Measurements from ENCODE around the gene LMTK3.
"Not testable (repeated sequence)": the region's sequence is repeated elsewhere in the genome, so short reads cannot be mapped to it uniquely, and the experiment has no call there.

LMTK3 gene

DNA sequence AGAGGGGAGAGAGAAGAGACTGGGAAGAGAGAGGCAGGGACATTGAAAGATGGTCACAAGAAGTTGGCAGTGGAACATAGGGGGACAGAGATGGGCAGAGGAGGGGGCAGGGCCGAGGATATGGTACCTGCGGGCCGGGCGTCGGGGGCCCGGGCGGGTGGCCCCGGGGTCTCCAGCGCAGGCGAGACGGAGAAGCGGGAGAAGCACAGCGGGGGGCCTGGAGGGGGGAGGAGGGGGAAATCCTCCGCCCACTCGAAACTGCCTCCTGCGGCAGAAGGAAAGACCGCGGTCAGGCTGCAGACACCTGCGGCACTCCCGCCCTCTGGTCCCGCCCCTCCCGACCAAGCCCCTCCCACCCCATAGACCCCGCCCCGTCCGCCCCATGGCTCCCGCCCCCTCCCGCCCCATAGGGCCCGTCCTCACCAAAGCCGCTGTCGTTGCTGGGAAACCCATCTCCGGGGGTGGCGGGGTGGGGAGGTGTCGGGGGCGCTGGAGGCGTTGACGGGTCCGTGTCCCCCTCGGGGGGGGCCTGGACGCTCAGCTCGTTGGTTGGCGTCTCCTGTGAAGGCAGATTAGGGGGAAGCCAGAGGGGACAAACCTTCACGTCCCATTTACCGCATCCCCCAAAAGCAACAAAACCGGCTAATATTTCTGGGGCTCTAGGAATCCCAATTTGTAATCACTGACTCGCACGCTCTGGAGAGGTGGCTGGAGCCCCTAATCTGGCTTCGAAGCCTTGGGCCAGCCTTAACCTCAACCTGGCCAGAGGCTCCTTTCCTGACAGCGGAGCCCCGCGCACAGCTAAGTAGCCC is 20.4 kb downstream of the LMTK3 start:
- H3K27ac Mint-ChIP-seq: no peak overlapping the region
- peaks cover 37% of the 10 kb centered on the region for H3K4me1 Mint-ChIP-seq (ENCODE audit: low read depth)
- peaks cover 29% of the 10 kb centered on the region for H3K27me3 Mint-ChIP-seq
- H3K36me3 Mint-ChIP-seq (ENCODE audit: low read depth): no peaks in the 10 kb centered on the region
- H3K4me3 Mint-ChIP-seq: peak overlapping the region; percentile 10
- no peaks in the 10 kb centered on the region for H3K9me3 Mint-ChIP-seq

DNA sequence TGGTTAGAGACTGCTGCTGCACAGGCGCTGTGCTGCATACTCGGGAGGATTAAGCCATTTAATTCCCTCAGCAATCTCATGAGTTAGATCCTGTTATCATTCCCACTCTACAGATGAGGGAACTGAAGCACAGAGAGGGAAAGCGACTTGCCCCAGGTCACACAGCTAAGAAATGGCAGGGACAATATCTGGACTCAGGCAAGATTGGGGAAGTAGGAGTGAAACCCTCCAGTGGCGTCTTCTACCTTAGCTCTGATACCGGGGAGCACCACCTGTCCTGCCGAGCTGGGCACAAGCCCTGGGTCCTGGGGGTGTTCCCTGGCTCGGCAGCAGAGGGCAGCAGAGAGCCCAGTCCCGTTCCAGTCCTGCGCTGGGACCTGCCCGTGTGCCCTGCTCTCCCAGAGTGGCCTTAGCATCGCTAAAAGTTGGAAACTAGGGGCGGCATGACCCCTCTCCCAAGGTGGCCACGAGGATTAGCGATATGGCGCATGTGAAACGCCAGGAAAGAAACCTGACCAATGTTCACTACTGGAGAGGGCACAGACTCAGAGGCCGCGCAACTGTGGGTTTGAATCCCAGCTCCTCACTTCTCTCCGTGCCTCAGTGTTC is 21.9 kb downstream of the LMTK3 start:
- H3K9me3 Mint-ChIP-seq: no peaks in the 10 kb centered on the region
- H3K4me1 Mint-ChIP-seq (ENCODE audit: low read depth): peaks cover 32% of the 10 kb centered on the region

DNA sequence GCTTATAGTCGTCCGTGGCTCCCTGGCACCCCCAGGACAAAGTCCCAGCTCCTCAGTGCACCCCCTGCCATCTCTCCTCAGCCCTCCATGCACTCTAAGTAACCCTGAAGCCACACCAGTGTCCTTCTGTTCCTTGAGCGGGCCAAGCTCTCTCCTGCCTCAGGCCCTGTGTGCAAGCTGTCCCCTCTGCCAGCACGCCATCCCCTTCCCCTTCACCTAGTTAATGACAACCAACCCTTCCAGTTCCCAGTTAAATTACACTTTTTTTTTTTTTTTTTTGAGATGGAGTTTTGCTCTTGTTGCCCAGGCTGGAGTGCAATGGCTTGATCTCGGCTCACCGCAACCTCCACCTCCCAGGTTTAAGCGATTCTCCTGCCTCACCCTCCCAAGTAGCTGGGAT is 23.2 kb downstream of the LMTK3 start:
- not testable (repeated sequence) for H3K4me3 Mint-ChIP-seq; H3K9me3 Mint-ChIP-seq; H3K27ac Mint-ChIP-seq; H3K36me3 Mint-ChIP-seq (ENCODE audit: low read depth)
- Mint-ChIP-seq H3K27me3 (peaks cover 22% of the 10 kb centered on the region), H3K4me1 (ENCODE audit: low read depth) (peaks cover 28% of the 10 kb centered on the region)

More for the DNA sequence above, 21.9 kb downstream of the LMTK3 start:
- no peaks in the 10 kb centered on the region for H3K36me3 Mint-ChIP-seq (ENCODE audit: low read depth)
- H3K4me3 Mint-ChIP-seq: no peak overlapping the region
- no peak overlapping the region for H3K27ac Mint-ChIP-seq
- H3K27me3 Mint-ChIP-seq: peaks cover 28% of the 10 kb centered on the region

DNA sequence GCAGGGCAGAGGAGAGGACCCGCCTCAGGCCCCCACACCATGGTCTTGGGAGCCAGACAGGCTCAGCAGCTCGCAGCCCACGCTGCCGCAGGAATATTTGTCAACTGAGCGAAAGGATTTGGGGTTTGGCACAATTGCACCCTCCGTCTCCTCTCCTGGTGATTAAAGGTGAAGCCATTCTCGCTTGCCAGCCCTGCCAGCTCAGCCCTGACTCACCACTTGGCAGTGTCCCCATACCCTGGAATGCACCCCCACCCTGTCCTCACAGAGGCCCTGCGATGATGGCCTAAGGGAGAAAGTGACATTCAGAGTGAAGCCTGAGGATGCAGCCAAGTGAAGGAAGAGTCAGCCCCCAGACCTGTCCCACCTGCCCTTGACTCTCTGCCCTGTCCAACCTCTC is 23.7 kb downstream of the LMTK3 start:
- H3K36me3 Mint-ChIP-seq (ENCODE audit: low read depth): no peaks in the 10 kb centered on the region
- H3K4me3 Mint-ChIP-seq: no peak overlapping the region
- peaks cover 27% of the 10 kb centered on the region for H3K4me1 Mint-ChIP-seq (ENCODE audit: low read depth)
- H3K27ac Mint-ChIP-seq: no peak overlapping the region
- no peaks in the 10 kb centered on the region for H3K9me3 Mint-ChIP-seq
- H3K27me3 Mint-ChIP-seq: peaks cover 22% of the 10 kb centered on the region

DNA sequence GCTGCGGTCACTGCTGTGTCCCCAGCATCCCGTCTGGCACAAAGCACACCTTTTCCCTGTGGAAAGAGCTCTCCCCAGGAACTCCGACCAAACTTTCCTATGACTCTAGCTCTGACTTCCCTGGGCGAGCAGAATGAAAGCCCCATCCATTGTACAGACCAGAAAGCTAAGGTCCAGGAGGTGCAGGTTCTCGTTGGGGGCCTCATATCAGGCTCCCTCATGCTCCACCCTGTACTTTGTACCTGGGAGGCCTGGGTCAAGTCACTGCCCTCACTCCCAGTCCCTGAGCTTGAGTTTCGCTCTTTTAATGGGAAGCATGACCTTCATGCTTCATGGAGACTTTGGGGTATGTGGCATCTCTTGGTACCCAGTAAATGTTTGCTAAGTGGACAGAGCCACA is 24.1 kb downstream of the LMTK3 start:
- Mint-ChIP-seq H3K36me3 (ENCODE audit: low read depth) (no peaks in the 10 kb centered on the region), H3K4me1 (ENCODE audit: low read depth) (peaks cover 23% of the 10 kb centered on the region), H3K4me3 (no peak overlapping the region), H3K9me3 (no peaks in the 10 kb centered on the region), H3K27me3 (peaks cover 20% of the 10 kb centered on the region), H3K27ac (no peak overlapping the region)

DNA sequence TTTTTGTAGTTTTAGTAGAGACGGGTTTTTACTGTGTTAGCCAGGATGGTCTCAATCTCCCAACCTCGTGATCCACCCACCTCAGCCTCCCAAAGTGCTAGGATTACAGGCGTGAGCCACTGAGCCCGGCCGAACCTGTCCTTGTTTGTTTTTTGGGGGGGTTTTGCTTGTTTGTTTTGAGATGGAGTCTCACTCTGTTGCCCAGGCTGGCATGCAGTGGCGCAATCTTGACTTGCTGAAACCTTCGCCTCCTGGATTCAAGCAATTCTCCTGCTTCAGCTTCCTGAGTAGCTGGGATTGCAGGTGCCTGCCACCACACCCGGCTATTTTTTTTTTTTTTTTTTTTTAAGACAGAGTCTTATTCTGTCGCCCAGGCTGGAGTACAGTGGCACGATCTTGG is 24.9 kb downstream of the LMTK3 start:
- H3K36me3 Mint-ChIP-seq (ENCODE audit: low read depth); H3K27ac Mint-ChIP-seq; H3K9me3 Mint-ChIP-seq; H3K4me3 Mint-ChIP-seq: not testable (repeated sequence)
- peaks cover 20% of the 10 kb centered on the region for H3K4me1 Mint-ChIP-seq (ENCODE audit: low read depth)
- H3K27me3 Mint-ChIP-seq: peaks cover 12% of the 10 kb centered on the region

DNA sequence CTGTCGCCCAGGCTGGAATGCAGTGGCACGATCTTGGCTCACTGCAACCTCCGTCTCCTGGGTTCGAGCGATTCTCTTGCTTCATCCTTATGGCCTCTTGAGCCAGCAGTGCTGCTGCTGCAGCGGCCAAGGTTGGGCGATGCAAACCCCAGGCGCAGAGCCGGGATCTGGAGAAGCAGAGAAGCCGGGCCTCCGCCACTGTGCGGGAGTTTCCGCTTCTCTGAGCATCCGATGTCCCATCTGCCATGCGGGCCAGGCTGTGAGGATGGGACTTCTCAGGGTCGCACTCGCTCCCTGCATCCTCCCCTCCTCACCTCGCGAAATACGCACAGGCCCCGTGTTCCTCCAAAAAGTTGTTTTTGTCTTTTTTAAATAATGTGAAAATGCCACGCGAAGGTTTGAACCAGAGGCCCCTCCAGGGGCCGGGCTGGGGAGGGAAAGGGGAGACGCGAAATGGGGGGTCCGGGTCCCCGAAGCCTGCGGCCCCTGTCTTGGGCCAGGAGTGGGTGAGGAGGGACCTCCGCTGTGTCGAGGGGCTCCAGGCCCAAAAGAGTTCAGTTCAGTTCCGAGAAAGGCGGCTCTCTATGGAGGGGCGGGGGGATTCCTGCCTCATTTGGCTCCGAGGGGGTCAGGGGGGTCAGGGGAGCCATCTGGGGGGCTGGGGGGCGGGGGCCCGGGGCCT is 26.6 kb downstream of the LMTK3 start:
- H3K27ac Mint-ChIP-seq: no peak overlapping the region
- no peaks in the 10 kb centered on the region for H3K36me3 Mint-ChIP-seq (ENCODE audit: low read depth)
- no peak overlapping the region for H3K4me3 Mint-ChIP-seq
- no peaks in the 10 kb centered on the region for H3K9me3 Mint-ChIP-seq
- H3K27me3 Mint-ChIP-seq: peaks cover 3% of the 10 kb centered on the region
- H3K4me1 Mint-ChIP-seq (ENCODE audit: low read depth): peaks cover 22% of the 10 kb centered on the region

DNA sequence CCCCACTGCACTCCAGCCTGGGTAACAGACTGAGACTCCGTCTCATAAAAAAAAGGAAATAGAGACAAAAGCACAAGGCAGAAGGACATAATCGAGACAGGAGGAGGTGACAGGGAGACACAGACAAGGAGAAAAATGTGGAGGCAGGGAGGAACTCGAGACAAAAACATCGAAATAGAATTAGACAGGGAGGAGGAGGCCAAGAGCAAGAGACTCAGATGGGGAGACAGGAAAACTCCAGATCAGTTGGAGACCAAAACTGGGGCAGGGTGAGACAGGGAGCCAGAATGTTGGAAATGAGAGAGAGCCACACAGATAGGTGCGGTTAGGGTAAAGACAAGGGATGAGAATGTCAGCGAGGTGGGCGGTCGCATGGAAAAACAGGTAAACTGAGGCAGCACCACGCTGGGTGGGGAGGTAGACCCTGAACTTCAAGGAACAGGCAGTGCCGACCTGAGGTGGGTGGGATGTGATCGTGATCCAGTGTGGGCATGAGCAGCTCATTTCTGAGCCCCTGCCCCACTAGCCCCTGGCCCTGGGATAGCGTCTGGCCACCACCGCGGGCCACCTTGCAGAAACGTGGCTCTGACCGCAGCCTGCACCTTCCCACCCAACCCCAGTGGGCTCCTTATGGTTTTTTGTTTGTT is 27.3 kb downstream of the LMTK3 start:
- H3K36me3 Mint-ChIP-seq (ENCODE audit: low read depth): peaks cover 2% of the 10 kb centered on the region
- no peaks in the 10 kb centered on the region for H3K27me3 Mint-ChIP-seq
- no peak overlapping the region for H3K27ac Mint-ChIP-seq
- no peak overlapping the region for H3K4me3 Mint-ChIP-seq
- H3K9me3 Mint-ChIP-seq: no peaks in the 10 kb centered on the region
- H3K4me1 Mint-ChIP-seq (ENCODE audit: low read depth): peaks cover 21% of the 10 kb centered on the region

DNA sequence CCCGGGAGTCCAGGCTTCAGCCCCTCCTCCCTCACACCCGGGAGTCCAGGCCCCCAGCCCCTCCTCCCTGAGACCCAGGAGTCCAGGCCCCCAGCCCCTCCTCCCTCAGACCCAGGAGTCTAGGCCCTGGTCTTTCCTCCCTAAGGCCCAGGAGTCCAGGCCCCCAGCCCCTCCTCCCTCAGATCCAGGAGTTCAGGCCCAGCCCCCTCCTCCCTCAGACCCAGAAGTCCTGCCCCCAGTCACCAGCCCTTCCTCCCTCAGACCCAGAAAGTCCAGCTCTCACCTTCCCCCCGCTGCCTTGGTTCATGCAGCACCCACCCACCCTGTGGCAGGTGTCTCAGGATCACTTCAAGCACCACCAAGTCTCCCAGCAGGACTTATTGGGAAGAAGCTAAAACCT is 28.3 kb downstream of the LMTK3 start:
- H3K27ac Mint-ChIP-seq: no peak overlapping the region
- no peaks in the 10 kb centered on the region for H3K27me3 Mint-ChIP-seq
- H3K4me1 Mint-ChIP-seq (ENCODE audit: low read depth): peaks cover 21% of the 10 kb centered on the region
- H3K9me3 Mint-ChIP-seq: no peaks in the 10 kb centered on the region
- no peak overlapping the region for H3K4me3 Mint-ChIP-seq
- H3K36me3 Mint-ChIP-seq (ENCODE audit: low read depth): peaks cover 5% of the 10 kb centered on the region

DNA sequence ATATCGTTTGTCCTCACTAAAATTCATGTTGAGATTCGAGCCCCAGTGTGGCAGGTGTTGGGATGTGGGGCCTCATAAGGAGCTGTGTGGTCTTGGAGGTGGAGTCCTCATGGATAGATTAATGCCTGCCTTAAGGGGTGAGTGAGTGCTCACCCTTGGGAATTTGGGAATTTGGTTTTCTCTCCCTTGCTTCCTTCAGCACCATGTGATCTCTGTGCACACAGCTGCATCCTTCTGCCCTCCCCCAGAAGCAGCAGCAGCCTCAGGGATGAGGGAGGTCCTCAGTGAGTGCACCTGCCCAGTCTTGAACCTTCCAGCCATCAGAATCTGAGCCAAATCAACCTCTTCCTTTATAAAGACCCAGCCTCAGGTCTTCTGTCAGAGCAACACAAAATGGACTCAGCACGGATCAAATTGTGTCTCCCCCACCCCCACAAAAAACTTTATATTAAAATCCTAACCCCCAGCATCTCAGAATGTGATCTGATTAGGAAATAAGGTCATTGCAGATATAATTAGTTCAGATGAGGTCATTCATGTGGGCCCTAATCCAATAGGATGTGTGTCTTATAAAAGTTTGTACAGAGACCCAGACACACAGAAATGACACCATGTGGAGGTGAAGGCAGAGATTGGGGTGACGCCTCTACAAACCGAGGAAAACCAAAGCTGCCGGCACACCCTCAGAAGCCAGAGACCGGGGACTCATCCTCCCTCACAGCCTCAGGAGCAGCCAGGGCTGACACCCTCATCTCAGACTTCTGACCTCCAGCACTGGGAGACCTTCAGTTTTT is 29.6 kb downstream of the LMTK3 start:
- Mint-ChIP-seq H3K9me3 (no peaks in the 10 kb centered on the region), H3K4me3 (no peak overlapping the region), H3K27me3 (no peaks in the 10 kb centered on the region), H3K4me1 (ENCODE audit: low read depth) (peaks cover 21% of the 10 kb centered on the region), H3K27ac (peak overlapping the region; percentile 65), H3K36me3 (ENCODE audit: low read depth) (peaks cover 5% of the 10 kb centered on the region)

DNA sequence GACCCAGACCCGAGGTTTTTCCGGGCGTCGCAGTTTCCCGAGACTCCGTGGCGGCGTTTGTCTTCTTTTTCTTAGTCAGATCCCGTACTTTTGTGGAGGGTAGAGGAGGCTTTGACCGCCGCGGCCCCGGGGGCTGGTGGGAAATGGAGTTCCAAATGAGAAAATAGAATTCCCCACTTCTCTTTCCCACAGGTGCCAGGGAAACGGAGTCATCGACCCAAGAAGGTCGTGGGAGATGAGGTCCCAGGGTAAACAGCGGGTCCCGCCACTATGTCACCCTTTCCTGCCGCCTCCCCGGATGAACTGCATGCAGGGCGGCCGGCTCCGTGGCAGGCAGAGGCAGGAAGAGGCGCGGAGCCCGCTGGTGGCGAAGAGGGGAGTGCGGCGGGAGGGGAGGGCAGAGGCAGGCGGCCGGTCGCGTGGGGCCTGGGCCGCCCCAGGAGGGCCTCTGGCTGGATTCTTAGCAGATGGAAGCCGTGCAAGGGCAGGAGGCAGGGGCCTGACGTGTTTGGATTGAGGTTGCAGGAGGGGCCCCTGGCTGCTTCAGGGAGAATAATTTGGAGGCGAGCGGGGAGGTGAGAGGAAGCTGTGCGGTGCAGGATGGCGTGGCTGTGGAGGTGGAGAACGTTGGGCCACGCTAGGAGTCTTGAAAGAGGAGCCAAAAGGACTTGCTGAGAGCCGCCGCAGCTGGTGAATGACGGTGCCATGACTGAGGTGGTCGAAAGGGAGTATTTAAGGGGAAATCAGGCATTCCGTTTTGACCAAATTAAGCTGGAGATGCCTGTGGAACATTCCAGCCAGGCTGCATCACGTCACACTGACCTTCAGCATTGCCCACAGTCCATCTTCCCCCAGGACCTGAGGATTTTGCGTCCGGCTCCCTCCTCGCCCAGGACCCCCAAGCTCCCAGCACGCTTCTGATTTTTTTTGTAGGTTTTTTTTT is 30.8 kb downstream of the LMTK3 start:
- peaks cover 5% of the 10 kb centered on the region for H3K36me3 Mint-ChIP-seq (ENCODE audit: low read depth)
- H3K4me3 Mint-ChIP-seq: peak overlapping the region; percentile 78
- H3K4me1 Mint-ChIP-seq (ENCODE audit: low read depth): peaks cover 21% of the 10 kb centered on the region
- no peaks in the 10 kb centered on the region for H3K27me3 Mint-ChIP-seq
- peak overlapping the region; percentile 92 for H3K27ac Mint-ChIP-seq
- H3K9me3 Mint-ChIP-seq: no peaks in the 10 kb centered on the region

DNA sequence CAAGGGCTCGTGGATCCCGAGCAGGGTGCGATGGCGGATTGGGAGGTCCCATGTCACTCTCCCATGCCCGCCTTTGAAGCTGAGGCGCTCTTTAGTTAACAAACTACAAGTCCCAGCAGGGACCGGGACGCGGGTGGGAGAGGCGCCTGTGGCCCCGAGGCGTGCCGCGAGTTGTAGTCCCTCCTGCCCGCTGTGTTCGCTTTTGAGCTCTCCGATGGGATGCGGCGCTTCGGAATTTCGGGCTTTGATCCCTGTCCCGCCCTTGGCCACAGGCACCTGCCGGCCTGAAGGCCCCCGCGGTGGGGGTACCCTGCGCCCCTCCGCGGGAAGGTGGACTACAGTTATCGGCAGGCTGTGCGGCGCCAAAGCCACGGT is 31.5 kb downstream of the LMTK3 start:
- H3K27me3 Mint-ChIP-seq: no peaks in the 10 kb centered on the region
- H3K4me3 Mint-ChIP-seq: peak overlapping the region; percentile 78
- peaks cover 5% of the 10 kb centered on the region for H3K36me3 Mint-ChIP-seq (ENCODE audit: low read depth)
- H3K9me3 Mint-ChIP-seq: no peaks in the 10 kb centered on the region
- H3K27ac Mint-ChIP-seq: peak overlapping the region; percentile 92
- peaks cover 21% of the 10 kb centered on the region for H3K4me1 Mint-ChIP-seq (ENCODE audit: low read depth)

DNA sequence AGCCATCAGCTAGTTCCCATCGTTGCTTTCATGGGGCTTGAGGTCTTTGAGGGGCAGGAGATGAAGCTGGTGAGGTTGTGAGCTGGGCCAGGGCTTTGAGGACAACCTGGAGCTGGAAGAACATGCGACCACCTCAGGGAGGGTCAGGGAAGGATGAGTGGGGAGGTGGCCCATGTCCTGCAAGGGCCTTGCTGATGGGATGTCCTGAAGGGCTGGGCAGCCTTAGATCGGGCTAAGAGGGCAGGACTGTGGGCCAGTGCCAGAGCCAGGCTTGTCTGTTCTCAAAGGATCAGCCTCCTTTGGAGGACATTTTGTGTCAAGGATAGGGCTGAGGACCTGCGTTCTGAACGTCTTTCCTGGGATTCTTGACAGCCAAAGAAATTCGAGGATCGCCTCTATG is 31.9 kb downstream of the LMTK3 start:
- Mint-ChIP-seq H3K36me3 (ENCODE audit: low read depth) (peaks cover 5% of the 10 kb centered on the region), H3K4me3 (peak overlapping the region; percentile 78), H3K27ac (no peak overlapping the region), H3K27me3 (no peaks in the 10 kb centered on the region), H3K9me3 (no peaks in the 10 kb centered on the region), H3K4me1 (ENCODE audit: low read depth) (peaks cover 21% of the 10 kb centered on the region)
